Measurements from ENCODE around the gene UBA3.

GRCh38 chr3:69084326-69085167 is 4.4 kb upstream of the UBA3 start, which contains the start of gene ARL6IP5:
- no peak for TF ChIP-seq CTCF (IDR thresholded peaks at IDR 0.05)
- TF ChIP-seq POLR2AphosphoS5 (IDR thresholded peaks at IDR 0.05), result peak; percentile 47 to 88
- peak in 1 of 4 donors; percentile 45 for TF ChIP-seq EP300 (IDR thresholded peaks at IDR 0.05)
- peak in 2 of 4 donors; percentile 51 to 82 for TF ChIP-seq POLR2A (IDR thresholded peaks at IDR 0.05)
